ENCODE data around the gene TNS1. TPM values are rescaled to one million over a fixed set of nuclear protein-coding genes. Genes with fewer than 3 reads are reported as not detected.

TNS1 gene
- total RNA-seq, 1 experiment from 2014 or later: 4.5 TPM

GRCh38 chr2:217843324-217843723 is 159.5 kb downstream of the TNS1 start (continued):
- TF ChIP-seq AR (CRISPR knock-in tag; IDR thresholded peaks at IDR 0.05): no peak
- no peak for TF ChIP-seq SMAD3 (CRISPR knock-in tag; IDR thresholded peaks at IDR 0.05; ENCODE audit: borderline replicate concordance)
- no peak for TF ChIP-seq STAT6 (CRISPR knock-in tag; conservative IDR thresholded peaks at IDR 0.05; ENCODE audit: low read depth)

- Mint-ChIP-seq H3K27ac (no peak overlapping the region), H3K9me3 (no peaks in the 10 kb centered on the region), H3K27me3 (ENCODE audit: low read depth) (no peaks in the 10 kb centered on the region), H3K36me3 (no peaks in the 10 kb centered on the region), H3K4me3 (no peak overlapping the region), H3K4me1 (peaks cover 2% of the 10 kb centered on the region)
- TF ChIP-seq FOXP4 (CRISPR knock-in tag; IDR thresholded peaks at IDR 0.05) (no peak), ZNF532 (CRISPR knock-in tag; IDR thresholded peaks at IDR 0.05; ENCODE audit: borderline replicate concordance) (no peak), ZMAT4 (CRISPR knock-in tag; IDR thresholded peaks at IDR 0.05) (no peak)
- POLR2A ChIA-PET: no interaction called here
- no peak for DNase-seq (ENCODE audit: low spot score)
- CTCF ChIA-PET: no interaction called here
- no peak for ATAC-seq
Measured at GRCh38 chr2:217842017-217842416, 160.8 kb downstream of the TNS1 start.

GRCh38 chr2:217840522-217840921 is 162.3 kb downstream of the TNS1 start:
- CTCF ChIA-PET: no interaction called here
- no peak for ATAC-seq
- H3K4me1 Mint-ChIP-seq: peaks cover 12% of the 10 kb centered on the region
- no peak overlapping the region for H3K27ac Mint-ChIP-seq
- DNase-seq (ENCODE audit: low spot score): no peak
- H3K4me3 Mint-ChIP-seq: no peak overlapping the region
- POLR2A ChIA-PET: no interaction called here
- H3K36me3 Mint-ChIP-seq: no peaks in the 10 kb centered on the region
- no peaks in the 10 kb centered on the region for H3K27me3 Mint-ChIP-seq (ENCODE audit: low read depth)
- H3K9me3 Mint-ChIP-seq: no peaks in the 10 kb centered on the region
- TF ChIP-seq IRF2 (CRISPR knock-in tag; IDR thresholded peaks at IDR 0.05; ENCODE audit: borderline replicate concordance, low read depth): no peak
- no peak for TF ChIP-seq FOXP4 (CRISPR knock-in tag; IDR thresholded peaks at IDR 0.05)
- TF ChIP-seq ZNF671 (CRISPR knock-in tag; IDR thresholded peaks at IDR 0.05): no peak
- TF ChIP-seq JUN (CRISPR knock-in tag; IDR thresholded peaks at IDR 0.05): no peak
- TF ChIP-seq ETV6 (CRISPR knock-in tag; IDR thresholded peaks at IDR 0.05): no peak
- no peak for TF ChIP-seq MLX (CRISPR knock-in tag; IDR thresholded peaks at IDR 0.05)
- TF ChIP-seq E2F1 (CRISPR knock-in tag; IDR thresholded peaks at IDR 0.05): no peak
- TF ChIP-seq OVOL2 (CRISPR knock-in tag; IDR thresholded peaks at IDR 0.05; ENCODE audit: borderline replicate concordance): no peak
- TF ChIP-seq ZBTB43 (CRISPR knock-in tag; IDR thresholded peaks at IDR 0.05): no peak
- TF ChIP-seq ESRRA (CRISPR knock-in tag; IDR thresholded peaks at IDR 0.05; ENCODE audit: borderline replicate concordance): no peak

All from WTC11 (cell line).